ENCODE measurements around the gene ZFR2. TPM values are rescaled to one million over a fixed set of nuclear protein-coding genes. Genes with fewer than 3 reads are reported as not detected.

ZFR2 gene
- total RNA-seq, 1 donor from 2014 or later = not detected

- Histone ChIP-seq H3K4me1 (peaks cover 8% of the 10 kb centered on the region), H3K9me3 (replicated peaks) (peaks cover 25% of the 10 kb centered on the region), H3K27ac (replicated peaks) (no peak overlapping the region), H3K27me3 (ENCODE audit: low read depth) (peaks cover 65% of the 10 kb centered on the region), H3K36me3 (no peaks in the 10 kb centered on the region), H3K4me3 (no peak overlapping the region)
- DNase-seq = no peak
- TF ChIP-seq CTCF (IDR thresholded peaks at IDR 0.05; ENCODE audit: borderline replicate concordance) = no peak
- intact Hi-C loops (cut with micrococcal nuclease) = no loop called here
Measured at GRCh38 chr19:3782903-3783302, 85.9 kb downstream of the ZFR2 start.

GRCh38 chr19:3782330-3782729, 86.5 kb downstream of the ZFR2 start:
- no peak for TF ChIP-seq CTCF (IDR thresholded peaks at IDR 0.05; ENCODE audit: borderline replicate concordance)
- DNase-seq = no peak
- Histone ChIP-seq H3K4me3 (no peak overlapping the region), H3K27me3 (ENCODE audit: low read depth) (peaks cover 60% of the 10 kb centered on the region), H3K36me3 (no peaks in the 10 kb centered on the region), H3K9me3 (replicated peaks) (peaks cover 25% of the 10 kb centered on the region), H3K27ac (replicated peaks) (no peak overlapping the region), H3K4me1 (peaks cover 8% of the 10 kb centered on the region)
- intact Hi-C loops (cut with micrococcal nuclease) = no loop called here

DNA sequence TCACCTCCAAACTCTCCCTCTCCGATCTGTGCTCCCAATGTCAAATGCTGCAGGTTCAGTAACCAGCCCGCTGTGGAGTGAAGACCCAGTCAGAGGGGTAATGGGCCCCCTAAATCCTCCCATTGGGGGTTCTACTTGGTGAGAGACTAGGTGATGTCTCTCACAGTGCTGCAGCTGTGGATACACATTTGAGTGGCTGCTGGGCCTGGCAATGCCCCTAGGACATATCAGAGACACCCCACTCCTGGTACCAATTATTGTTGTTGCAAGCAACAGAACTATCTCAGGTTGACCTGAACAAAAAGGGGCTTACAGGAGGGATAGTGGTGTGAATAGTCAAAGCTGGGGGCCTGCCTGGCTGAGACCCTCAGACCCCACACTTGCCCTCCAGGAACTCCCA, 87.2 kb downstream of the ZFR2 start:
- Histone ChIP-seq H3K4me1 (peaks cover 8% of the 10 kb centered on the region), H3K4me3 (no peak overlapping the region), H3K27ac (replicated peaks) (no peak overlapping the region), H3K9me3 (replicated peaks) (peaks cover 25% of the 10 kb centered on the region), H3K27me3 (ENCODE audit: low read depth) (peaks cover 52% of the 10 kb centered on the region), H3K36me3 (no peaks in the 10 kb centered on the region)
- DNase-seq = no peak
- intact Hi-C loops (cut with micrococcal nuclease) = no loop called here
- no peak for TF ChIP-seq CTCF (IDR thresholded peaks at IDR 0.05; ENCODE audit: borderline replicate concordance)

GRCh38 chr19:3780786-3781304, 88.0 kb downstream of the ZFR2 start:
- Histone ChIP-seq H3K36me3 (no peaks in the 10 kb centered on the region), H3K27me3 (ENCODE audit: low read depth) (peaks cover 45% of the 10 kb centered on the region), H3K4me1 (peaks cover 5% of the 10 kb centered on the region), H3K4me3 (no peak overlapping the region), H3K9me3 (replicated peaks) (peaks cover 25% of the 10 kb centered on the region), H3K27ac (replicated peaks) (no peak overlapping the region)
- DNase-seq = no peak
- intact Hi-C loops (cut with micrococcal nuclease) = no loop called here
- no peak for TF ChIP-seq CTCF (IDR thresholded peaks at IDR 0.05; ENCODE audit: borderline replicate concordance)

DNA sequence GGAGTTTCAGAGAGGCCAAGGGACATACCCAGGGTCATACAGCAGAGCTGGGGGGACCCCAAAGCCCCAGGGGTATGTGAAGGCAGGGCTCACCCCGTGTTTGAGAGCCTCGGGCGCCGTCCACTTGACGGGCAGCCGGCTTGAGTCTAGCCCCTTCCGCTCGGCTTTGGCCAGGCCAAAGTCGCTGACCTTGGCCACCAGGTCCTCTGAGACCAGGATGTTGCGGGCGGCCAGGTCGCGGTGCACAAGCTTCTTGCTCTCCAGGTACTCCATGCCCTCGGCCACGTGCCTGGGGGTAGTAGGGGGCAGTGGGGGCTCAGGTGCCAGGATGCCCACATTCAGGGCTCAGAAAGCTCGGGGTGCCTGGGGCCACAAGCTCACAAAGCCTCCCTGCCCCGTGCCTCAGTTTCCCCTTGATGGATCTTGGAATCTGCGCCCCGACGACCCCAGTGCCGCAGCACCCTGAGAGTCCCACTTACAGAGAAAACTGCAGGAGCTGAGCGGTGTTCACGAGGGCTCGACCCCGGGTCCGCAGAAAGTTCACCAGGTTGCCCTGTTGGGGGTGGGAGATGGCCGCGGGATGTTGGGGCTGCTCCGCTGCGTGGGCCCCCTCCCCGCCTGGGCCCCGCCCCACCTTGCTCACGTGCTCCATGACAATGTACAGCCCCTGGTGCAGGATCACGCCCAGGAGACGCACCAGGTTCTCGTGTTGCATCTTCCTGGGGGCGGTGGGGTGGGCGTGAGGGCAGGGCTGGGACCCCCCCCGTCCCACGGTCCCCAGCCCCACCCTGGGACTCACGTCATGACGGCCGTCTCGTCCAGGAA, 89.7 kb downstream of the ZFR2 start:
- TF ChIP-seq CTCF (IDR thresholded peaks at IDR 0.05; ENCODE audit: borderline replicate concordance) = no peak
- H3K4me3 ChIP-seq = no peak overlapping the region
- DNase-seq = no peak
- H3K9me3 ChIP-seq (replicated peaks) = peaks cover 25% of the 10 kb centered on the region
- intact Hi-C loops (cut with micrococcal nuclease) = no loop called here
- H3K4me1 ChIP-seq = no peaks in the 10 kb centered on the region
- H3K27ac ChIP-seq (replicated peaks) = no peak overlapping the region
- peaks cover 27% of the 10 kb centered on the region for H3K27me3 ChIP-seq (ENCODE audit: low read depth)
- H3K36me3 ChIP-seq = no peaks in the 10 kb centered on the region
